ENCODE results near the gene PDLIM7. TPM values are rescaled to one million over a fixed set of nuclear protein-coding genes. Genes with fewer than 3 reads are reported as not detected.
"Not testable (repeated sequence)": the region's sequence is repeated elsewhere in the genome, so short reads cannot be mapped to it uniquely, and the experiment has no call there.

Gene PDLIM7
- total RNA-seq, 1 donor from 2014 or later, result 247 TPM

- peak; percentile 55 for DNase-seq (ENCODE audit: low spot score)
Measured at GRCh38 chr5:177491429-177491945, 5.9 kb downstream of the PDLIM7 start.

GRCh38 chr5:177490992-177491391 is 6.4 kb downstream of the PDLIM7 start:
- no peak for DNase-seq (ENCODE audit: low spot score)

GRCh38 chr5:177490311-177490991 is 7.0 kb downstream of the PDLIM7 start:
- no peak for DNase-seq (ENCODE audit: low spot score)

GRCh38 chr5:177489119-177489716 is 8.2 kb downstream of the PDLIM7 start:
- DNase-seq (ENCODE audit: low spot score), result no peak

GRCh38 chr5:177487975-177488374 is 9.4 kb downstream of the PDLIM7 start:
- no peak for DNase-seq (ENCODE audit: low spot score)

- DNase-seq (ENCODE audit: low spot score), result no peak
Measured at GRCh38 chr5:177487144-177487543, 10.3 kb downstream of the PDLIM7 start.

- no peak for DNase-seq (ENCODE audit: low spot score)
Measured at GRCh38 chr5:177486256-177486655, 11.1 kb downstream of the PDLIM7 start.

GRCh38 chr5:177485753-177486152 is 11.7 kb downstream of the PDLIM7 start:
- not testable (repeated sequence) for DNase-seq (ENCODE audit: low spot score)

GRCh38 chr5:177484902-177485549 is 12.4 kb downstream of the PDLIM7 start:
- DNase-seq (ENCODE audit: low spot score), result no peak

GRCh38 chr5:177483994-177484901 is 13.2 kb downstream of the PDLIM7 start:
- no peak for DNase-seq (ENCODE audit: low spot score)

GRCh38 chr5:177483042-177483441 is 14.4 kb downstream of the PDLIM7 start:
- no peak for DNase-seq (ENCODE audit: low spot score)

- DNase-seq (ENCODE audit: low spot score), result no peak
Measured at GRCh38 chr5:177482359-177482795, 15.0 kb downstream of the PDLIM7 start.

GRCh38 chr5:177479774-177480173 is 17.6 kb downstream of the PDLIM7 start:
- no peak for DNase-seq (ENCODE audit: low spot score)

- peak; percentile 88 for DNase-seq (ENCODE audit: low spot score)
Measured at GRCh38 chr5:177478711-177479646, 18.4 kb downstream of the PDLIM7 start.

GRCh38 chr5:177477701-177478477 is 19.5 kb downstream of the PDLIM7 start:
- DNase-seq (ENCODE audit: low spot score), result no peak

- DNase-seq (ENCODE audit: low spot score), result peak; percentile 79
Measured at GRCh38 chr5:177476531-177477233, 20.7 kb downstream of the PDLIM7 start.

- DNase-seq (ENCODE audit: low spot score), result no peak
Measured at GRCh38 chr5:177475563-177476427, 21.6 kb downstream of the PDLIM7 start.
